ACC112 (cell line): ENCODE data around the gene BIN1.

Experiments used
- H2AFZ ChIP-seq: fragments of 200-600 bp; sonication (generic); one replicate; pipeline ENCODE4 v1.6.0; 2017; ENCODE audit warnings: antibody characterized with exemption, low read length; ENCODE audit not compliant: unreplicated experiment
- H3K27ac ChIP-seq: fragments of 200-600 bp; sonication (generic); 2 replicates; pipeline ENCODE4 v1.5.1; 2014; ENCODE audit warnings: low read depth, mild to moderate bottlenecking, antibody characterized with exemption, low read length, moderate library complexity
- H3K27me3 ChIP-seq: fragments of 200-600 bp; sonication (generic); 2 replicates; pipeline ENCODE4 v1.6.1; 2014; ENCODE audit warnings: mild to moderate bottlenecking, antibody characterized with exemption, low read length, moderate library complexity, mixed read lengths; ENCODE audit not compliant: insufficient read depth
- H3K36me3 ChIP-seq: fragments of 200-600 bp; sonication (generic); 2 replicates; pipeline ENCODE4 v1.6.1; 2016; ENCODE audit warnings: mild to moderate bottlenecking, antibody characterized with exemption, low read length, moderate library complexity, mixed read lengths; ENCODE audit not compliant: insufficient read depth
- H3K4me1 ChIP-seq: fragments of 200-600 bp; sonication (generic); one replicate; pipeline ENCODE4 v1.6.1; 2016; ENCODE audit warnings: low read length, mixed read lengths; ENCODE audit not compliant: insufficient read depth, unreplicated experiment, control insufficient read depth
- H3K4me3 ChIP-seq: fragments of 200-600 bp; sonication (generic); 2 replicates; pipeline ENCODE4 v1.5.1; 2014; ENCODE audit warnings: mild to moderate bottlenecking, low read depth, low read length
- H3K79me2 ChIP-seq: fragments of 200-600 bp; sonication (generic); one replicate; pipeline ENCODE4 v1.6.0; 2016; ENCODE audit warnings: low read length; ENCODE audit not compliant: control insufficient read depth, unreplicated experiment, insufficient read depth

BIN1 gene

DNA sequence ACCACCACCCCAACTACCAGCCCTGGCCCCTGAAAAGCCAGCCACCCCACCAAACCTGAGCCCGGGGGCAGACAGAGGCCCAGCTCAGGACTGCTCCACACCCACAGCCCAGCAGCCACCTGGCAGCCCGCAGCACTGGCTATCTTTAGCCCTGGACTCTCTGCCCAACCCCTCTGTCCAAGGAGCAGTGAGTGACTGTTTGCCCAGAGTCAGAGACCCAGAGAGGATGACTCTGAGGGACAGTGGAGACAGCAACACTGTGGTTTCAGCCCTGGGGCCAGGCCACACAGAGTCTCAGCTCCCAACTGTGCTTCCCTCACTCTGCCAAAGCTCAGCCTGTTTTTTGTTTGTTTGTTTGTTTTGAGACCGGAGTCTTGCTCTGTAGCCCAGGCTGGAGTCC is 32.6 kb downstream of the BIN1 start:
- H3K27ac ChIP-seq = no peak overlapping the region
- no peaks in the 10 kb centered on the region for H3K27me3 ChIP-seq
- H3K4me3 ChIP-seq = no peak overlapping the region
- peaks cover 41% of the 10 kb centered on the region for H3K79me2 ChIP-seq
- H2AFZ ChIP-seq = no peak overlapping the region
- peaks cover 32% of the 10 kb centered on the region for H3K4me1 ChIP-seq
- no peaks in the 10 kb centered on the region for H3K36me3 ChIP-seq

GRCh38 chr2:127072970-127073369 is 34.0 kb downstream of the BIN1 start:
- H3K79me2 ChIP-seq = peaks cover 27% of the 10 kb centered on the region
- no peaks in the 10 kb centered on the region for H3K36me3 ChIP-seq
- no peaks in the 10 kb centered on the region for H3K27me3 ChIP-seq
- H3K4me3 ChIP-seq = no peak overlapping the region
- peaks cover 18% of the 10 kb centered on the region for H3K4me1 ChIP-seq
- H3K27ac ChIP-seq = no peak overlapping the region
- H2AFZ ChIP-seq = no peak overlapping the region

- Histone ChIP-seq H3K36me3 (no peaks in the 10 kb centered on the region), H3K27ac (no peak overlapping the region)
Observed at GRCh38 chr2:127072396-127072795, 34.6 kb downstream of the BIN1 start.

DNA sequence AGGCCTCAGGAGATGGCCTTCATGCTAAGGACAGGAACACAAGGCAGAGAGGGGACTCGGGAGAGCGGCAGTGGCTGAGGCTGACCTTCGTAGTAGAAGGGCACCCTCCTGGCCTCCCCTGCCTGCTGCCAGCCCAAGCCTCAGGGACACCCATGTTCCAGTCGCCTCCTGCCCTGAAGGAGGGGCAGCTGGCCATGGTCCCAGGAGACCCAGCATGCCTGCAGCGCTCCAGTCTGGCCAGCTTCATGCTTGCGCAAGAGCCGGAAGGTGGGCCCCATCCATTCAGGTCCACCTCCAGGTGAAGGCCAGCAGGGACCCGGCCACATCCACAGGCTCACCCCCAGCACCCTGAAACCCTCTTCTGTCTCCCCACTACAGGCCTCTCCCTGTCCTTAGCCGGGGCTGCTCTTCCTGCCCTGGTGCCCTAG is 35.0 kb downstream of the BIN1 start:
- no peaks in the 10 kb centered on the region for H3K36me3 ChIP-seq
- no peak overlapping the region for H3K4me3 ChIP-seq
- H3K27ac ChIP-seq = no peak overlapping the region
- H2AFZ ChIP-seq = no peak overlapping the region
- no peaks in the 10 kb centered on the region for H3K27me3 ChIP-seq
- peaks cover 17% of the 10 kb centered on the region for H3K4me1 ChIP-seq
- peaks cover 17% of the 10 kb centered on the region for H3K79me2 ChIP-seq

More at GRCh38 chr2:127072396-127072795, 34.6 kb downstream of the BIN1 start:
- Histone ChIP-seq H3K4me1 (peaks cover 18% of the 10 kb centered on the region), H3K27me3 (no peaks in the 10 kb centered on the region), H3K79me2 (peaks cover 21% of the 10 kb centered on the region), H3K4me3 (no peak overlapping the region), H2AFZ (no peak overlapping the region)

DNA sequence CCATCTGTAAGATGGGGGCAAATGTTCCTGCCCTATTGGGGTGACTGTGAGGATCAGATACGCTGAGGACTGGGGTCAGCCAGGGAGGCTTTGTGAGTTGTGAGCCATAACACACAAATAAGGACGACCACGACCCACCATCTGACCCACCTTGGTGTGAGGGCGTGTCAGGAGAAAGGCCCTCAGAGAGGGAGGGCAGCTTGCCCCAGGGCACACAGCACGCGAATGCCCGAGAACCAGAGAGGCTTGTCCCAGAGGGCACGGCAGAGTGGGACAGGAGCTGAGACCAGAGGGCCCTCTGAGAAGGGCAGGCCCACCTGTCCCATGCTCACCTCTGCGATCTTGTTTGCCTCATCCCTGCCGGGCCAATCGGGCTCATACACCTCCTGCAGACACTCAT is 36.7 kb downstream of the BIN1 start:
- Histone ChIP-seq H3K27me3 (no peaks in the 10 kb centered on the region), H3K4me1 (peaks cover 30% of the 10 kb centered on the region), H3K36me3 (no peaks in the 10 kb centered on the region), H2AFZ (no peak overlapping the region), H3K4me3 (no peak overlapping the region), H3K27ac (no peak overlapping the region), H3K79me2 (peaks cover 13% of the 10 kb centered on the region)

DNA sequence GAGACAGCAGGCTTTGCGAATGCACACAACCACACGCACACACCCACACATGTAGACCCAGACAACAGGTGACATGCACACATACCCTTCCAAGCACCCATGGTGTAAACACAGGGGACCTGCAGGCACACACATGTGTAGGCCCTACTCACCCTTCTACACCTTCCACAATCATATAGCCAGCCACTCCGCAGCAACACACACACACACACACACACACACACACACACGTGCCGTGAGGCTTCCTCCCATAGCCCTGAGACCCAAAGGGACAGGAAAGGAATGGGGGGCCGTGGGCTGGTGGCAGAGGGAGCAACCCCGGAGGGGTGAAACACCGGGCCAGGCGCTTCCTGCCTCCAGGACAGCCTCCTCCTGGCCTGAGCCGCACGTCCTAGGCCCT is 37.4 kb downstream of the BIN1 start:
- Histone ChIP-seq H3K79me2 (peaks cover 9% of the 10 kb centered on the region), H3K4me1 (peaks cover 31% of the 10 kb centered on the region), H3K27me3 (no peaks in the 10 kb centered on the region), H3K36me3 (no peaks in the 10 kb centered on the region), H3K27ac (no peak overlapping the region), H2AFZ (no peak overlapping the region), H3K4me3 (no peak overlapping the region)

GRCh38 chr2:127069003-127069402 is 38.0 kb downstream of the BIN1 start:
- H3K27ac ChIP-seq = no peak overlapping the region
- peaks cover 36% of the 10 kb centered on the region for H3K4me1 ChIP-seq
- no peaks in the 10 kb centered on the region for H3K27me3 ChIP-seq
- no peaks in the 10 kb centered on the region for H3K36me3 ChIP-seq
- H3K4me3 ChIP-seq = no peak overlapping the region
- peaks cover 9% of the 10 kb centered on the region for H3K79me2 ChIP-seq
- H2AFZ ChIP-seq = no peak overlapping the region

- Histone ChIP-seq H2AFZ (no peak overlapping the region), H3K27ac (no peak overlapping the region), H3K27me3 (no peaks in the 10 kb centered on the region), H3K36me3 (no peaks in the 10 kb centered on the region), H3K4me1 (peaks cover 37% of the 10 kb centered on the region), H3K4me3 (no peak overlapping the region), H3K79me2 (peaks cover 8% of the 10 kb centered on the region)
Observed at GRCh38 chr2:127068351-127068741, 38.6 kb downstream of the BIN1 start.

GRCh38 chr2:127067620-127068350 is 39.2 kb downstream of the BIN1 start:
- Histone ChIP-seq H3K4me1 (peaks cover 37% of the 10 kb centered on the region), H3K27me3 (no peaks in the 10 kb centered on the region), H3K4me3 (no peak overlapping the region), H3K36me3 (no peaks in the 10 kb centered on the region), H3K27ac (peak overlapping the region; percentile 79), H3K79me2 (peaks cover 6% of the 10 kb centered on the region), H2AFZ (no peak overlapping the region)

- H3K27ac ChIP-seq = peak overlapping the region; percentile 79
- no peaks in the 10 kb centered on the region for H3K27me3 ChIP-seq
- 0 out of 2 replicates have a peak, but pooled peaks cover 4% of the 10 kb centered on the region for H3K36me3 ChIP-seq
- peaks cover 6% of the 10 kb centered on the region for H3K79me2 ChIP-seq
- no peak overlapping the region for H2AFZ ChIP-seq
- no peak overlapping the region for H3K4me3 ChIP-seq
- H3K4me1 ChIP-seq = peaks cover 38% of the 10 kb centered on the region
Observed at GRCh38 chr2:127066942-127067341, 40.0 kb downstream of the BIN1 start.

- Histone ChIP-seq H3K4me3 (no peak overlapping the region), H3K27me3 (no peaks in the 10 kb centered on the region), H3K36me3 (0 out of 2 replicates have a peak, but pooled peaks cover 4% of the 10 kb centered on the region), H3K79me2 (peaks cover 6% of the 10 kb centered on the region), H2AFZ (no peak overlapping the region), H3K27ac (peak overlapping the region; percentile 79), H3K4me1 (peaks cover 42% of the 10 kb centered on the region)
Observed at GRCh38 chr2:127065940-127066318, 41.0 kb downstream of the BIN1 start.
